GM23338 (cell line): ENCODE measurements around the gene RPL29.

Source experiments
- CREB1 ChIP-seq: fragments of 250-450 bp; sonication (Bioruptor Pico); IDR thresholded peaks from 2 replicates; pipeline ENCODE4 v1.5.0; 2020; ENCODE audit warnings: low read depth, mild to moderate bottlenecking, moderate library complexity
- EZH2 ChIP-seq: fragments of 200-600 bp; sonication (generic); IDR thresholded peaks from one replicate; pipeline ENCODE4 v1.8.0; 2017; ENCODE audit warnings: antibody characterized with exemption, mild to moderate bottlenecking, low read depth; ENCODE audit not compliant: unreplicated experiment
- EZH2phosphoT487 ChIP-seq: fragments of 200-600 bp; sonication (generic); IDR thresholded peaks from one replicate; pipeline ENCODE4 v1.8.1; 2018; ENCODE audit warnings: antibody characterized with exemption; ENCODE audit not compliant: unreplicated experiment
- JUNB ChIP-seq: IDR thresholded peaks from one replicate; pipeline ENCODE4 v1.6.1; 2016; ENCODE audit warnings: antibody characterized with exemption; ENCODE audit not compliant: unreplicated experiment
- NANOG ChIP-seq: IDR thresholded peaks from 2 replicates; pipeline ENCODE4 v1.6.1; 2016; ENCODE audit warnings: antibody characterized with exemption, borderline replicate concordance
- POLR2AphosphoS5 ChIP-seq: IDR thresholded peaks from 2 replicates; pipeline ENCODE4 v1.6.1; 2016; ENCODE audit warnings: antibody characterized with exemption, low read depth
- STAT1 ChIP-seq: IDR thresholded peaks from one replicate; pipeline ENCODE4 v1.6.1; 2016; ENCODE audit warnings: antibody characterized with exemption; ENCODE audit not compliant: unreplicated experiment
- ZNF114 ChIP-seq: fragments of 250-450 bp; sonication (Bioruptor Pico); IDR thresholded peaks from 2 replicates; pipeline ENCODE4 v1.5.0; 2020; ENCODE audit warnings: mild to moderate bottlenecking, moderate library complexity
- ZNF331 ChIP-seq: fragments of 250-450 bp; sonication (Bioruptor Pico); IDR thresholded peaks from 2 replicates; pipeline ENCODE4 v1.5.0; 2020; ENCODE audit warnings: low read depth, mild to moderate bottlenecking, moderate library complexity
- TF ChIP-seq, protein P1 (sequence below): IDR thresholded peaks from one replicate; pipeline ENCODE4 v1.6.1; 2018; ENCODE audit warnings: antibody characterized with exemption; ENCODE audit not compliant: unreplicated experiment
- TF ChIP-seq, protein P2 (sequence below), 2 experiments: fragments of 200-600 bp in 1 of 2; sonication (generic) in 1 of 2; conservative IDR thresholded peaks; 2 replicates each; pipeline versions ENCODE4 v1.5.1 to v1.6.1; 2016 to 2017; ENCODE audit warnings: antibody characterized with exemption in 2 of 2, low read depth in 2 of 2, mild to moderate bottlenecking in 2 of 2, moderate library complexity in 1 of 2
- TF ChIP-seq, protein P3 (sequence below): IDR thresholded peaks from 2 replicates; pipeline ENCODE4 v1.6.1; 2016; ENCODE audit warnings: antibody characterized with exemption
- TF ChIP-seq, protein P4 (sequence below): fragments of 250-450 bp; sonication (Bioruptor Pico); IDR thresholded peaks from 2 replicates; pipeline ENCODE4 v1.5.0; 2020; ENCODE audit warnings: mild to moderate bottlenecking, moderate library complexity

DNA sequence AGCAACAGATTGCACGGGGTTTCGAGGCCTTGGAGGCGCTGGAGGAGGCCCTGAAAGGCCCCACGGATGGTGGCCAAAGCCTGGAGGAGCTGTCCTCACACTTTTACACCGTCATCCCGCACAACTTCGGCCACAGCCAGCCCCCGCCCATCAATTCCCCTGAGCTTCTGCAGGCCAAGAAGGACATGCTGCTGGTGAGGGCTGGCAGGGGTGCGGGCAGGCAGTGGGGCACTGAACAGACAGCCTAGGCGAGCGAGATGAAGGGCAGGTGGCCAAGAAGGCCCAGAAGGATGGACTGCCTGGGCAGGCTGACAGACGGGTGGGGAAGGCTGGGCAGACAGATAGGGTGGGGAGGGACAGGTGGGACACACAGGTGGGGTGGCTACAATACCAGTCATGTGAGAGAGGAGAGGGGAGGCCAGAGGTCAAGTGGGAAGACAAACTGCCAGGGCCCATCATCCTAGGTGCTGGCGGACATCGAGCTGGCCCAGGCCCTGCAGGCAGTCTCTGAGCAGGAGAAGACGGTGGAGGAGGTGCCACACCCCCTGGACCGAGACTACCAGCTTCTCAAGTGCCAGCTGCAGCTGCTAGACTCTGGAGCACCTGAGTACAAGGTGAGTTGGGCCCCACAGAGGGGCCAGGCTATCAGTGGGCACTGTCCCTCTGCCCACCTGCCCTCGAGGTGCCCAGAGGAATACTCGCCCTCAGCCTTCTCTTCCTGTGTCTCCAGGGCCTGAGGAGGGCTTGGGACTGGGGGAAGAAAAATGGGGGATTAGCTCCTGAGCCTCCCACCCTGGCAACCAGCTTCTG lies 50.5 kb downstream of the RPL29 start:
- TF ChIP-seq, protein P1, sequence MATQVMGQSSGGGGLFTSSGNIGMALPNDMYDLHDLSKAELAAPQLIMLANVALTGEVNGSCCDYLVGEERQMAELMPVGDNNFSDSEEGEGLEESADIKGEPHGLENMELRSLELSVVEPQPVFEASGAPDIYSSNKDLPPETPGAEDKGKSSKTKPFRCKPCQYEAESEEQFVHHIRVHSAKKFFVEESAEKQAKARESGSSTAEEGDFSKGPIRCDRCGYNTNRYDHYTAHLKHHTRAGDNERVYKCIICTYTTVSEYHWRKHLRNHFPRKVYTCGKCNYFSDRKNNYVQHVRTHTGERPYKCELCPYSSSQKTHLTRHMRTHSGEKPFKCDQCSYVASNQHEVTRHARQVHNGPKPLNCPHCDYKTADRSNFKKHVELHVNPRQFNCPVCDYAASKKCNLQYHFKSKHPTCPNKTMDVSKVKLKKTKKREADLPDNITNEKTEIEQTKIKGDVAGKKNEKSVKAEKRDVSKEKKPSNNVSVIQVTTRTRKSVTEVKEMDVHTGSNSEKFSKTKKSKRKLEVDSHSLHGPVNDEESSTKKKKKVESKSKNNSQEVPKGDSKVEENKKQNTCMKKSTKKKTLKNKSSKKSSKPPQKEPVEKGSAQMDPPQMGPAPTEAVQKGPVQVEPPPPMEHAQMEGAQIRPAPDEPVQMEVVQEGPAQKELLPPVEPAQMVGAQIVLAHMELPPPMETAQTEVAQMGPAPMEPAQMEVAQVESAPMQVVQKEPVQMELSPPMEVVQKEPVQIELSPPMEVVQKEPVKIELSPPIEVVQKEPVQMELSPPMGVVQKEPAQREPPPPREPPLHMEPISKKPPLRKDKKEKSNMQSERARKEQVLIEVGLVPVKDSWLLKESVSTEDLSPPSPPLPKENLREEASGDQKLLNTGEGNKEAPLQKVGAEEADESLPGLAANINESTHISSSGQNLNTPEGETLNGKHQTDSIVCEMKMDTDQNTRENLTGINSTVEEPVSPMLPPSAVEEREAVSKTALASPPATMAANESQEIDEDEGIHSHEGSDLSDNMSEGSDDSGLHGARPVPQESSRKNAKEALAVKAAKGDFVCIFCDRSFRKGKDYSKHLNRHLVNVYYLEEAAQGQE = no peak
- TF ChIP-seq, protein P2, sequence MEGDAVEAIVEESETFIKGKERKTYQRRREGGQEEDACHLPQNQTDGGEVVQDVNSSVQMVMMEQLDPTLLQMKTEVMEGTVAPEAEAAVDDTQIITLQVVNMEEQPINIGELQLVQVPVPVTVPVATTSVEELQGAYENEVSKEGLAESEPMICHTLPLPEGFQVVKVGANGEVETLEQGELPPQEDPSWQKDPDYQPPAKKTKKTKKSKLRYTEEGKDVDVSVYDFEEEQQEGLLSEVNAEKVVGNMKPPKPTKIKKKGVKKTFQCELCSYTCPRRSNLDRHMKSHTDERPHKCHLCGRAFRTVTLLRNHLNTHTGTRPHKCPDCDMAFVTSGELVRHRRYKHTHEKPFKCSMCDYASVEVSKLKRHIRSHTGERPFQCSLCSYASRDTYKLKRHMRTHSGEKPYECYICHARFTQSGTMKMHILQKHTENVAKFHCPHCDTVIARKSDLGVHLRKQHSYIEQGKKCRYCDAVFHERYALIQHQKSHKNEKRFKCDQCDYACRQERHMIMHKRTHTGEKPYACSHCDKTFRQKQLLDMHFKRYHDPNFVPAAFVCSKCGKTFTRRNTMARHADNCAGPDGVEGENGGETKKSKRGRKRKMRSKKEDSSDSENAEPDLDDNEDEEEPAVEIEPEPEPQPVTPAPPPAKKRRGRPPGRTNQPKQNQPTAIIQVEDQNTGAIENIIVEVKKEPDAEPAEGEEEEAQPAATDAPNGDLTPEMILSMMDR (conservative IDR thresholded peaks at IDR 0.05; ENCODE audit: low read depth in 2 of 2) = no peak
- TF ChIP-seq EZH2 (no peak), POLR2AphosphoS5 (no peak), CREB1 (CRISPR knock-in tag) (no peak), ZNF331 (no peak), EZH2phosphoT487 (no peak), NANOG (no peak), ZNF114 (CRISPR knock-in tag) (no peak), JUNB (no peak), STAT1 (no peak)
- TF ChIP-seq, protein P3, sequence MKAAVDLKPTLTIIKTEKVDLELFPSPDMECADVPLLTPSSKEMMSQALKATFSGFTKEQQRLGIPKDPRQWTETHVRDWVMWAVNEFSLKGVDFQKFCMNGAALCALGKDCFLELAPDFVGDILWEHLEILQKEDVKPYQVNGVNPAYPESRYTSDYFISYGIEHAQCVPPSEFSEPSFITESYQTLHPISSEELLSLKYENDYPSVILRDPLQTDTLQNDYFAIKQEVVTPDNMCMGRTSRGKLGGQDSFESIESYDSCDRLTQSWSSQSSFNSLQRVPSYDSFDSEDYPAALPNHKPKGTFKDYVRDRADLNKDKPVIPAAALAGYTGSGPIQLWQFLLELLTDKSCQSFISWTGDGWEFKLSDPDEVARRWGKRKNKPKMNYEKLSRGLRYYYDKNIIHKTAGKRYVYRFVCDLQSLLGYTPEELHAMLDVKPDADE = no peak
- TF ChIP-seq, protein P4, sequence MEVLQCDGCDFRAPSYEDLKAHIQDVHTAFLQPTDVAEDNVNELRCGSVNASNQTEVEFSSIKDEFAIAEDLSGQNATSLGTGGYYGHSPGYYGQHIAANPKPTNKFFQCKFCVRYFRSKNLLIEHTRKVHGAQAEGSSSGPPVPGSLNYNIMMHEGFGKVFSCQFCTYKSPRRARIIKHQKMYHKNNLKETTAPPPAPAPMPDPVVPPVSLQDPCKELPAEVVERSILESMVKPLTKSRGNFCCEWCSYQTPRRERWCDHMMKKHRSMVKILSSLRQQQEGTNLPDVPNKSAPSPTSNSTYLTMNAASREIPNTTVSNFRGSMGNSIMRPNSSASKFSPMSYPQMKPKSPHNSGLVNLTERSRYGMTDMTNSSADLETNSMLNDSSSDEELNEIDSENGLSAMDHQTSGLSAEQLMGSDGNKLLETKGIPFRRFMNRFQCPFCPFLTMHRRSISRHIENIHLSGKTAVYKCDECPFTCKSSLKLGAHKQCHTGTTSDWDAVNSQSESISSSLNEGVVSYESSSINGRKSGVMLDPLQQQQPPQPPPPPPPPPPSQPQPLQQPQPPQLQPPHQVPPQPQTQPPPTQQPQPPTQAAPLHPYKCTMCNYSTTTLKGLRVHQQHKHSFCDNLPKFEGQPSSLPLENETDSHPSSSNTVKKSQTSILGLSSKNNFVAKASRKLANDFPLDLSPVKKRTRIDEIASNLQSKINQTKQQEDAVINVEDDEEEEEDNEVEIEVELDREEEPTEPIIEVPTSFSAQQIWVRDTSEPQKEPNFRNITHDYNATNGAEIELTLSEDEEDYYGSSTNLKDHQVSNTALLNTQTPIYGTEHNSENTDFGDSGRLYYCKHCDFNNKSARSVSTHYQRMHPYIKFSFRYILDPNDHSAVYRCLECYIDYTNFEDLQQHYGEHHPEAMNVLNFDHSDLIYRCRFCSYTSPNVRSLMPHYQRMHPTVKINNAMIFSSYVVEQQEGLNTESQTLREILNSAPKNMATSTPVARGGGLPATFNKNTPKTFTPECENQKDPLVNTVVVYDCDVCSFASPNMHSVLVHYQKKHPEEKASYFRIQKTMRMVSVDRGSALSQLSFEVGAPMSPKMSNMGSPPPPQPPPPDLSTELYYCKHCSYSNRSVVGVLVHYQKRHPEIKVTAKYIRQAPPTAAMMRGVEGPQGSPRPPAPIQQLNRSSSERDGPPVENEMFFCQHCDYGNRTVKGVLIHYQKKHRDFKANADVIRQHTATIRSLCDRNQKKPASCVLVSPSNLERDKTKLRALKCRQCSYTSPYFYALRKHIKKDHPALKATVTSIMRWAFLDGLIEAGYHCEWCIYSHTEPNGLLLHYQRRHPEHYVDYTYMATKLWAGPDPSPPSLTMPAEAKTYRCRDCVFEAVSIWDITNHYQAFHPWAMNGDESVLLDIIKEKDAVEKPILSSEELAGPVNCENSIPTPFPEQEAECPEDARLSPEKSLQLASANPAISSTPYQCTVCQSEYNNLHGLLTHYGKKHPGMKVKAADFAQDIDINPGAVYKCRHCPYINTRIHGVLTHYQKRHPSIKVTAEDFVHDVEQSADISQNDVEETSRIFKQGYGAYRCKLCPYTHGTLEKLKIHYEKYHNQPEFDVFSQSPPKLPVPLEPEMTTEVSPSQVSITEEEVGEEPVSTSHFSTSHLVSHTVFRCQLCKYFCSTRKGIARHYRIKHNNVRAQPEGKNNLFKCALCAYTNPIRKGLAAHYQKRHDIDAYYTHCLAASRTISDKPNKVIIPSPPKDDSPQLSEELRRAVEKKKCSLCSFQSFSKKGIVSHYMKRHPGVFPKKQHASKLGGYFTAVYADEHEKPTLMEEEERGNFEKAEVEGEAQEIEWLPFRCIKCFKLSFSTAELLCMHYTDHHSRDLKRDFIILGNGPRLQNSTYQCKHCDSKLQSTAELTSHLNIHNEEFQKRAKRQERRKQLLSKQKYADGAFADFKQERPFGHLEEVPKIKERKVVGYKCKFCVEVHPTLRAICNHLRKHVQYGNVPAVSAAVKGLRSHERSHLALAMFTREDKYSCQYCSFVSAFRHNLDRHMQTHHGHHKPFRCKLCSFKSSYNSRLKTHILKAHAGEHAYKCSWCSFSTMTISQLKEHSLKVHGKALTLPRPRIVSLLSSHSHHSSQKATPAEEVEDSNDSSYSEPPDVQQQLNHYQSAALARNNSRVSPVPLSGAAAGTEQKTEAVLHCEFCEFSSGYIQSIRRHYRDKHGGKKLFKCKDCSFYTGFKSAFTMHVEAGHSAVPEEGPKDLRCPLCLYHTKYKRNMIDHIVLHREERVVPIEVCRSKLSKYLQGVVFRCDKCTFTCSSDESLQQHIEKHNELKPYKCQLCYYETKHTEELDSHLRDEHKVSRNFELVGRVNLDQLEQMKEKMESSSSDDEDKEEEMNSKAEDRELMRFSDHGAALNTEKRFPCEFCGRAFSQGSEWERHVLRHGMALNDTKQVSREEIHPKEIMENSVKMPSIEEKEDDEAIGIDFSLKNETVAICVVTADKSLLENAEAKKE (CRISPR knock-in tag) = no peak
